ENCODE measurements around the gene GALNT16.

The GALNT16 gene

GRCh38 chr14:69323999-69324282 is 64.0 kb downstream of the GALNT16 start:
- H3K36me3 ChIP-seq (ENCODE audit: control insufficient read depth, insufficient read depth, low read length), result no peaks in the 10 kb centered on the region
- no peak for DNase-seq

DNA sequence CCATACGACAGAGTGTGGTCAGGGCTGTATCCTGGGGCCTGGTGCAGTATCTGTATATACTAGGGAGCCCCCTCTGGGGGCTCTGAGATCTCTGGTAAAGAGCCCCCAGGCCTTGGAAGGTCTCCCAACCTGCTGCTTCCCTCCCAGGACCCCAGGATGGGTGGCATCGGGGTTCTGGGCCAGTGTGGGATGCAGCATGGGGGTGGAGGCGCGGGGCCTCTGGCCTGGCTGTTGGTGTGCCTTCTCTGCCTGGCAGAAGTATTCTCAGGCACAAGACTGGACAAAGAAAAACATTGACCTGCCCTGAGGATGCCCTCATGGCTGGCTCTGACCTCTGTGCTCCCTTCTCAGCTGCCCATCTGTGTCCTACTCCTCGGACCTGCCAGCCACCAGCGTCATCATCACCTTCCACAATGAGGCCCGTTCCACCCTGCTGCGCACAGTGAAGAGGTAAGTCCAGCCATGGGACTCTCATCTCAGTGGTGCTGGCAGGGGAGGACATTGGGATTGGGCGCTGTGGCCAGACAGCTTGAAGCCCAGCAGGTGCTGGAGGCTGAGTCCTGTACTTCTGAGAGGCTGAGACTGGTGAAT is 64.5 kb downstream of the GALNT16 start:
- Histone ChIP-seq H3K27me3 (replicated peaks; ENCODE audit: control insufficient read depth, insufficient read depth, low read length, poor library complexity, severe bottlenecking) (no peaks in the 10 kb centered on the region), H3K4me1 (ENCODE audit: control insufficient read depth, insufficient read depth, low read length, poor library complexity, severe bottlenecking) (no peaks in the 10 kb centered on the region), H3K4me3 (ENCODE audit: insufficient read depth, low read depth, low read length, poor library complexity, severe bottlenecking) (no peak overlapping the region), H3K9me3 (ENCODE audit: control insufficient read depth, low read length) (no peaks in the 10 kb centered on the region), H3K27ac (ENCODE audit: insufficient read depth, low read length, poor library complexity, severe bottlenecking) (no peak overlapping the region), H3K36me3 (ENCODE audit: control insufficient read depth, insufficient read depth, low read length) (no peaks in the 10 kb centered on the region)
- DNase-seq, result no peak

More at GRCh38 chr14:69323999-69324282, 64.0 kb downstream of the GALNT16 start:
- Histone ChIP-seq H3K4me1 (ENCODE audit: control insufficient read depth, insufficient read depth, low read length, poor library complexity, severe bottlenecking) (no peaks in the 10 kb centered on the region), H3K27ac (ENCODE audit: insufficient read depth, low read length, poor library complexity, severe bottlenecking) (no peak overlapping the region), H3K27me3 (replicated peaks; ENCODE audit: control insufficient read depth, insufficient read depth, low read length, poor library complexity, severe bottlenecking) (no peaks in the 10 kb centered on the region), H3K9me3 (ENCODE audit: control insufficient read depth, low read length) (no peaks in the 10 kb centered on the region), H3K4me3 (ENCODE audit: insufficient read depth, low read depth, low read length, poor library complexity, severe bottlenecking) (no peak overlapping the region)

DNA sequence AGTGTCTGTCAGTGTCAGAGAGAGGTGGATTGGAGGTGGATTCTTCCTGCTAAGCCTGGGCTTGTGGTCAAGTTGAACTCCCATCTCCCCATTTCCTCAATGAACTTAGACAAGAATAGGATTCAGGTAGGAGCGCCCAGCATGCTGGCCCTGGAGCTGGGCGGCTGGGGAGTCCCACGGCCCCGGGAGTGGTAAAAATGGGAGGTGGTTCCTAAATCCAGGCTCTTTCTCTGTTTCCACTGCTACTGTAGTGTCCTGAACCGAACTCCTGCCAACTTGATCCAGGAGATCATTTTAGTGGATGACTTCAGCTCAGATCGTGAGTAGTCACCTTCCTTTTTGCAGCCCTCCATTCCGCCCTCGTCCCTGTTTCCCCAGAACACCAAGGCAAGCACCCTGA is 65.1 kb downstream of the GALNT16 start:
- H3K9me3 ChIP-seq (ENCODE audit: control insufficient read depth, low read length), result no peaks in the 10 kb centered on the region
- no peak for DNase-seq

DNA sequence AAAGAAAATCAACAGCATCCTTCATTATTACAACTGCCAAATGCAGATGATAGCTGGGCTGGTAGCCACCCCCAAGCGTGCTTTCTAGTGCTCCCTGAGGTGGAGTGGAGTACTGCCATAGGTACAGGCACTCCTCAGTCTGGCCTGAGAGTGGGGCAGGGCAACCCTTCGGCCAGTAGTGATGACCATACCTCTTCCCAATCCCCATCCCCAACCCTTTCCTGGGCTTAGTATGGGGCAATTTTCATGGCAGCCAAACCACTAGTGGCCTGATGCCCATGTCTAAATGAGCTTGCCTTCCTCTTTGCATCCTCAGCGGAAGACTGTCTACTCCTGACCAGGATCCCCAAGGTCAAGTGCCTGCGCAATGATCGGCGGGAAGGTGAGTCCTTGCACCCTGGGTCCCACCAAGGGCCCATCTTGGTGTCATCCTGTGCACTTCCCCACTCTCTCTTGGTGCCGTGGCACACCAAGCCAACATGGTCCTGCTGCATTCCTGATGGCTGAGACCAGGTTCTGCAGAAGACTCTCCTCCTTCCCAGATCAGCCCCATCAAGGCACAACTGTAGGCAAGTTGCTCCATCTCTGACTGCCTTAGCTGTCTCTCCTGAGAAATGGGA is 65.8 kb downstream of the GALNT16 start:
- no peaks in the 10 kb centered on the region for H3K9me3 ChIP-seq (ENCODE audit: control insufficient read depth, low read length)
- no peak overlapping the region for H3K4me3 ChIP-seq (ENCODE audit: insufficient read depth, low read depth, low read length, poor library complexity, severe bottlenecking)
- H3K4me1 ChIP-seq (ENCODE audit: control insufficient read depth, insufficient read depth, low read length, poor library complexity, severe bottlenecking), result no peaks in the 10 kb centered on the region
- no peak for DNase-seq
- no peak overlapping the region for H3K27ac ChIP-seq (ENCODE audit: insufficient read depth, low read length, poor library complexity, severe bottlenecking)
- no peaks in the 10 kb centered on the region for H3K27me3 ChIP-seq (replicated peaks; ENCODE audit: control insufficient read depth, insufficient read depth, low read length, poor library complexity, severe bottlenecking)
- H3K36me3 ChIP-seq (ENCODE audit: control insufficient read depth, insufficient read depth, low read length), result no peaks in the 10 kb centered on the region

More for the DNA sequence above, 65.1 kb downstream of the GALNT16 start:
- Histone ChIP-seq H3K27me3 (replicated peaks; ENCODE audit: control insufficient read depth, insufficient read depth, low read length, poor library complexity, severe bottlenecking) (no peaks in the 10 kb centered on the region), H3K36me3 (ENCODE audit: control insufficient read depth, insufficient read depth, low read length) (no peaks in the 10 kb centered on the region), H3K4me1 (ENCODE audit: control insufficient read depth, insufficient read depth, low read length, poor library complexity, severe bottlenecking) (no peaks in the 10 kb centered on the region), H3K4me3 (ENCODE audit: insufficient read depth, low read depth, low read length, poor library complexity, severe bottlenecking) (no peak overlapping the region), H3K27ac (ENCODE audit: insufficient read depth, low read length, poor library complexity, severe bottlenecking) (no peak overlapping the region)

DNA sequence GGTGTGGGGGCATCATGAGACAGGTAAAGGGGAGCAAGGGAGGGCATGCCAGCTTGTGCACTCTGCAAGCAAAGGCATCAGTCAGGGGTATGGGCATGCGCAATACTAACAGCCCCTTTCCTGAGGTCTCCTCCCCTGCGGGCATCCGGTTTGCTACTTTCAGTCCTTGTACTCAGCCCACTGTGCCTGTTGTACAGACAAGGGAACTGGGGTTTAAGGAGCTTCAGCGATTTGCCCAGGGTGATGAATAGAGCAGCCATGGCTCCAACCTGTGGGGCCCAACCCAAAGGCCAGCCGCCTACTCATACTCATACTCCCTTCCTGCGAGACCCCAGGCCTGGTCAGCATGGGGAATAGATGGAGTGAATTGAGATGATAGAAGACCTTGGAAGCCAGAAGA is 66.7 kb downstream of the GALNT16 start:
- Histone ChIP-seq H3K27me3 (replicated peaks; ENCODE audit: control insufficient read depth, insufficient read depth, low read length, poor library complexity, severe bottlenecking) (no peaks in the 10 kb centered on the region), H3K27ac (ENCODE audit: insufficient read depth, low read length, poor library complexity, severe bottlenecking) (no peak overlapping the region), H3K9me3 (ENCODE audit: control insufficient read depth, low read length) (no peaks in the 10 kb centered on the region), H3K4me1 (ENCODE audit: control insufficient read depth, insufficient read depth, low read length, poor library complexity, severe bottlenecking) (no peaks in the 10 kb centered on the region), H3K36me3 (ENCODE audit: control insufficient read depth, insufficient read depth, low read length) (no peaks in the 10 kb centered on the region), H3K4me3 (ENCODE audit: insufficient read depth, low read depth, low read length, poor library complexity, severe bottlenecking) (no peak overlapping the region)
- no peak for DNase-seq

DNA sequence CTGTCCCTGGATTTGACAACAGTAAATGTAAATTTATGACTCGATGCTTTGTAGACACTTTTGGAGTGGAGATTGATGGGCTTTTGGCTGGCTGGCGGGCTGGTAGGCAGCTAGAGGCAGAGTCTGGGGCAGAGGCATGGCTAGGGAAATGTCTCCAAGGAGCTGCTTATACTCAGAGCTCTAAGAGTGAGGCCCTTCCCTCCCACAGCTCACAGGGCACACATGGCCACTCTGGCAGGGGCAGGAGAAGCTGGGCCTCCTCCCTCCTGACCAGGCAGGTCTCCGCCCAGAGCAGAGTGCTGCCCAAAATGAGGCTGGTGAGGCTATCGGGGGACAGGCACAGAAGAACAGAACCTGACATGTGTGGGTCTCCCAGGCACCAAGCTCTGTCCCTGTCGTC is 67.5 kb downstream of the GALNT16 start:
- Histone ChIP-seq H3K4me1 (ENCODE audit: control insufficient read depth, insufficient read depth, low read length, poor library complexity, severe bottlenecking) (no peaks in the 10 kb centered on the region), H3K36me3 (ENCODE audit: control insufficient read depth, insufficient read depth, low read length) (no peaks in the 10 kb centered on the region), H3K27ac (ENCODE audit: insufficient read depth, low read length, poor library complexity, severe bottlenecking) (no peak overlapping the region), H3K4me3 (ENCODE audit: insufficient read depth, low read depth, low read length, poor library complexity, severe bottlenecking) (no peak overlapping the region), H3K9me3 (ENCODE audit: control insufficient read depth, low read length) (no peaks in the 10 kb centered on the region), H3K27me3 (replicated peaks; ENCODE audit: control insufficient read depth, insufficient read depth, low read length, poor library complexity, severe bottlenecking) (no peaks in the 10 kb centered on the region)
- no peak for DNase-seq

DNA sequence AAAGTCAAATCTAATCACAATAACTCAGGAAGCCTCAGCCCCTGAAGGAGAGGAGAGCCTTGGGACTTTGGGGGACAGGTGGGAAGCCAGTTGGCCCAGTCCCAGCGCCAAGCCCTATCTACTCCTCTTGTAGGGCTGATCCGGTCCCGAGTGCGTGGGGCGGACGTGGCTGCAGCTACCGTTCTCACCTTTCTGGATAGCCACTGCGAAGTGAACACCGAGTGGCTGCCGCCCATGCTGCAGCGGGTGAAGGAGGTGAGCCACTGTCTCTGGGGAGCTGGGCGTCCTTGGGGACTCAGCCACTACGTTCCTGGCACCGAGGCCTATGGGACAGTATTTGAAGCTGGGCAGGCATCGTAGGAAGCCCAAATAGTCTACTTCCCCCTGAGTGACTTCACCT is 68.4 kb downstream of the GALNT16 start:
- H3K4me3 ChIP-seq (ENCODE audit: insufficient read depth, low read depth, low read length, poor library complexity, severe bottlenecking), result no peak overlapping the region
- H3K4me1 ChIP-seq (ENCODE audit: control insufficient read depth, insufficient read depth, low read length, poor library complexity, severe bottlenecking), result no peaks in the 10 kb centered on the region
- no peaks in the 10 kb centered on the region for H3K36me3 ChIP-seq (ENCODE audit: control insufficient read depth, insufficient read depth, low read length)
- H3K27ac ChIP-seq (ENCODE audit: insufficient read depth, low read length, poor library complexity, severe bottlenecking), result no peak overlapping the region
- no peaks in the 10 kb centered on the region for H3K9me3 ChIP-seq (ENCODE audit: control insufficient read depth, low read length)
- H3K27me3 ChIP-seq (replicated peaks; ENCODE audit: control insufficient read depth, insufficient read depth, low read length, poor library complexity, severe bottlenecking), result no peaks in the 10 kb centered on the region
- DNase-seq, result no peak

- H3K27ac ChIP-seq (ENCODE audit: insufficient read depth, low read length, poor library complexity, severe bottlenecking), result no peak overlapping the region
- no peaks in the 10 kb centered on the region for H3K4me1 ChIP-seq (ENCODE audit: control insufficient read depth, insufficient read depth, low read length, poor library complexity, severe bottlenecking)
- H3K9me3 ChIP-seq (ENCODE audit: control insufficient read depth, low read length), result no peaks in the 10 kb centered on the region
- no peaks in the 10 kb centered on the region for H3K27me3 ChIP-seq (replicated peaks; ENCODE audit: control insufficient read depth, insufficient read depth, low read length, poor library complexity, severe bottlenecking)
- no peak for DNase-seq
- no peak overlapping the region for H3K4me3 ChIP-seq (ENCODE audit: insufficient read depth, low read depth, low read length, poor library complexity, severe bottlenecking)
- no peaks in the 10 kb centered on the region for H3K36me3 ChIP-seq (ENCODE audit: control insufficient read depth, insufficient read depth, low read length)
Measured at GRCh38 chr14:69328765-69329164, 68.8 kb downstream of the GALNT16 start.

DNA sequence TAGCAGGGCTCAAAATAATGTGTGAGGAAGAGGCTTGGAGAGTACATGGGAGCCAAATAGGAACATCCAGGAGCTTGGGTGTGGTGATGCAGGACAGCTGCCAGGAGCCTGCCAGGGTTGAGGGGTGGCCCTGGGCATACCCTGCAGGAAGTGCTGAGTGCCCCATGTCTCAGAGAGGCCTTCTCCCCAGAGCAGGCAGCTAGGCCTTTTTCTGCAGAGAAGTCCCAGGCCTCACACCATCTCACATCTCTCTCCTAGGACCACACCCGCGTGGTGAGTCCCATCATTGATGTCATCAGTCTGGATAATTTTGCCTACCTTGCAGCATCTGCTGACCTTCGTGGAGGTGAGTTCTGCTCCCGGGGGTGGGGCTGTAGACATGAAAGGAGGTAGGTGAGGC is 71.2 kb downstream of the GALNT16 start:
- DNase-seq, result no peak
- Histone ChIP-seq H3K36me3 (ENCODE audit: control insufficient read depth, insufficient read depth, low read length) (no peaks in the 10 kb centered on the region), H3K4me1 (ENCODE audit: control insufficient read depth, insufficient read depth, low read length, poor library complexity, severe bottlenecking) (no peaks in the 10 kb centered on the region), H3K4me3 (ENCODE audit: insufficient read depth, low read depth, low read length, poor library complexity, severe bottlenecking) (no peak overlapping the region), H3K27me3 (replicated peaks; ENCODE audit: control insufficient read depth, insufficient read depth, low read length, poor library complexity, severe bottlenecking) (no peaks in the 10 kb centered on the region), H3K27ac (ENCODE audit: insufficient read depth, low read length, poor library complexity, severe bottlenecking) (no peak overlapping the region), H3K9me3 (ENCODE audit: control insufficient read depth, low read length) (no peaks in the 10 kb centered on the region)

DNA sequence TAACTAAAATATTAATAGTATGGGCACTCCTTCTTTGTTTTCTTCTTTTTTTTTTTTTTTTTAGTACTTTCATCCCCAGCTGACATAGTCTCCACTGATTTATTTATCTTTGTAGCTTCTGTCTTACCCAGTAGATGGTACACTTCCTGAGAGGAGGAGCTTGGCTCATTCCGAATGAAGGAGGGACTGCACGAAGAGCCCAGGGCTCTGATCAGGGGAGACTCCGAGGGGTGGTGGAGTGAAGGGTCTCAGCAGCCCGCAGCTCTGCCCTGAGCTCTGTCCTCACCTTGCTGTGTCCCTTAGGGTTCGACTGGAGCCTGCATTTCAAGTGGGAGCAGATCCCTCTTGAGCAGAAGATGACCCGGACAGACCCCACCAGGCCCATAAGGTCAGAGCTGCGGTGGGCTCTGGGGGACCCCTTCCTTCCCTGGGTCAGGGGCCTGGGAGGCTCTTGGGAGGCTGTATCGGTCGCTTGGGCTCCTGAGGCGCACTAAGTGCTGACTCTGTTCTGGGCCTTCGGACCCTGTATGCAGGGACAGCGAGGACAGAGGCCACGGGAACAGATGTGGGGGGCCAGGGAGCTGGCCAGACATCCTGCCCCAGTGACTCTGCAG is 72.9 kb downstream of the GALNT16 start:
- no peak for DNase-seq
- H3K27me3 ChIP-seq (replicated peaks; ENCODE audit: control insufficient read depth, insufficient read depth, low read length, poor library complexity, severe bottlenecking), result no peaks in the 10 kb centered on the region
- no peak overlapping the region for H3K4me3 ChIP-seq (ENCODE audit: insufficient read depth, low read depth, low read length, poor library complexity, severe bottlenecking)
- no peak overlapping the region for H3K27ac ChIP-seq (ENCODE audit: insufficient read depth, low read length, poor library complexity, severe bottlenecking)
- no peaks in the 10 kb centered on the region for H3K36me3 ChIP-seq (ENCODE audit: control insufficient read depth, insufficient read depth, low read length)
- no peaks in the 10 kb centered on the region for H3K9me3 ChIP-seq (ENCODE audit: control insufficient read depth, low read length)
- no peaks in the 10 kb centered on the region for H3K4me1 ChIP-seq (ENCODE audit: control insufficient read depth, insufficient read depth, low read length, poor library complexity, severe bottlenecking)

Data from effector memory CD4-positive, alpha-beta T cell (primary cell).